IPS DF 6.9 (cell line): ENCODE data around the gene PIP5K1B.

Source experiments
- DNase-seq: peaks from one replicate; pipeline ENCODE4 v3.0.0-alpha.2; 2013; ENCODE audit warnings: low read depth, low spot score
- H3K27ac ChIP-seq: one replicate; pipeline ENCODE4 v1.5.1; 2013; ENCODE audit warnings: low read length, control low read depth
- H3K27me3 ChIP-seq: 2 replicates; pipeline ENCODE4 v1.6.1; 2013; ENCODE audit warnings: mild to moderate bottlenecking, low read length; ENCODE audit not compliant: control insufficient read depth, insufficient read depth
- H3K36me3 ChIP-seq: 2 replicates; pipeline ENCODE4 v1.6.1; 2013; ENCODE audit warnings: low read length; ENCODE audit not compliant: control insufficient read depth, insufficient read depth
- H3K4me1 ChIP-seq: 2 replicates; pipeline ENCODE4 v1.6.1; 2013; ENCODE audit warnings: low read length; ENCODE audit not compliant: control insufficient read depth, insufficient read depth
- H3K4me3 ChIP-seq: 2 replicates; pipeline ENCODE4 v1.5.1; 2013; ENCODE audit warnings: mild to moderate bottlenecking, low read length
- H3K9me3 ChIP-seq: 2 replicates; pipeline ENCODE4 v1.6.1; 2013; ENCODE audit warnings: low read length, inconsistent platforms; ENCODE audit not compliant: control insufficient read depth, insufficient read depth
- WGBS: extraction: QIAGEN DNeasy Blood & Tissue Kit; methylation state at CpG from one replicate; pipeline ENCODE4 v1.1.7; 2013; ENCODE audit warnings: mixed read lengths, missing lambda C conversion rate; ENCODE audit not compliant: insufficient read length, insufficient coverage; 5-methylcytosine and 5-hydroxymethylcytosine counted together

Gene PIP5K1B

GRCh38 chr9:68923480-68923879 is 218.4 kb downstream of the PIP5K1B start:
- Histone ChIP-seq H3K9me3 (no peaks in the 10 kb centered on the region), H3K27ac (no peak overlapping the region), H3K4me3 (no peak overlapping the region), H3K27me3 (no peaks in the 10 kb centered on the region; the same call in 1 of the 2 replicates), H3K36me3 (no peaks in the 10 kb centered on the region), H3K4me1 (no peaks in the 10 kb centered on the region)
- no peak for DNase-seq

GRCh38 chr9:68925175-68925574 is 220.1 kb downstream of the PIP5K1B start:
- no peak for DNase-seq
- H3K4me1 ChIP-seq = no peaks in the 10 kb centered on the region; the same call in 1 of the 2 replicates
- no CpG with 5 or more reads among the region's 6 CpGs for WGBS
- no peak overlapping the region for H3K27ac ChIP-seq
- H3K4me3 ChIP-seq = no peak overlapping the region
- no peaks in the 10 kb centered on the region for H3K9me3 ChIP-seq
- H3K36me3 ChIP-seq = no peaks in the 10 kb centered on the region
- H3K27me3 ChIP-seq = no peaks in the 10 kb centered on the region; the same call in 1 of the 2 replicates

- WGBS = no CpG with 5 or more reads among the region's 2 CpGs
- DNase-seq = no peak
- no peaks in the 10 kb centered on the region for H3K36me3 ChIP-seq
- no peak overlapping the region for H3K4me3 ChIP-seq
- H3K9me3 ChIP-seq = no peaks in the 10 kb centered on the region
- H3K4me1 ChIP-seq = no peaks in the 10 kb centered on the region; the same call in 1 of the 2 replicates
- no peak overlapping the region for H3K27ac ChIP-seq
- no peaks in the 10 kb centered on the region for H3K27me3 ChIP-seq
Measured at GRCh38 chr9:68927165-68927564, 222.1 kb downstream of the PIP5K1B start.

GRCh38 chr9:68931821-68932220 is 226.8 kb downstream of the PIP5K1B start:
- Histone ChIP-seq H3K36me3 (no peaks in the 10 kb centered on the region), H3K4me3 (no peak overlapping the region), H3K27ac (no peak overlapping the region), H3K4me1 (no peaks in the 10 kb centered on the region; the same call in 1 of the 2 replicates), H3K9me3 (no peaks in the 10 kb centered on the region), H3K27me3 (no peaks in the 10 kb centered on the region)
- WGBS = no CpG with 5 or more reads among the region's 6 CpGs
- DNase-seq = no peak

- no CpG with 5 or more reads among the region's 1 CpG for WGBS
- DNase-seq = no peak
Measured at GRCh38 chr9:68932458-68932857, 227.4 kb downstream of the PIP5K1B start.

GRCh38 chr9:68933434-68934328 is 228.6 kb downstream of the PIP5K1B start:
- no peak for DNase-seq
- H3K36me3 ChIP-seq = no peaks in the 10 kb centered on the region
- no peak overlapping the region for H3K27ac ChIP-seq
- H3K9me3 ChIP-seq = no peaks in the 10 kb centered on the region
- WGBS = no CpG with 5 or more reads among the region's 4 CpGs
- no peak overlapping the region for H3K4me3 ChIP-seq
- H3K27me3 ChIP-seq = no peaks in the 10 kb centered on the region
- no peaks in the 10 kb centered on the region; the same call in 1 of the 2 replicates for H3K4me1 ChIP-seq

More at GRCh38 chr9:68932458-68932857, 227.4 kb downstream of the PIP5K1B start:
- no peak overlapping the region for H3K4me3 ChIP-seq
- H3K36me3 ChIP-seq = no peaks in the 10 kb centered on the region
- no peak overlapping the region for H3K27ac ChIP-seq
- H3K9me3 ChIP-seq = no peaks in the 10 kb centered on the region
- H3K27me3 ChIP-seq = no peaks in the 10 kb centered on the region
- no peaks in the 10 kb centered on the region; the same call in 1 of the 2 replicates for H3K4me1 ChIP-seq

GRCh38 chr9:68934329-68934644 is 229.2 kb downstream of the PIP5K1B start:
- H3K27ac ChIP-seq = no peak overlapping the region
- no peaks in the 10 kb centered on the region for H3K27me3 ChIP-seq
- H3K36me3 ChIP-seq = no peaks in the 10 kb centered on the region
- H3K4me1 ChIP-seq = no peaks in the 10 kb centered on the region; the same call in 1 of the 2 replicates
- H3K9me3 ChIP-seq = no peaks in the 10 kb centered on the region
- no peak overlapping the region for H3K4me3 ChIP-seq
- no CpG with 5 or more reads among the region's 1 CpG for WGBS
- no peak for DNase-seq

GRCh38 chr9:68940573-68940972 is 235.5 kb downstream of the PIP5K1B start:
- Histone ChIP-seq H3K36me3 (no peaks in the 10 kb centered on the region), H3K9me3 (no peaks in the 10 kb centered on the region), H3K27me3 (no peaks in the 10 kb centered on the region), H3K4me3 (no peak overlapping the region), H3K27ac (no peak overlapping the region), H3K4me1 (peaks cover 1% of the 10 kb centered on the region; the same call in 1 of the 2 replicates)
- no CpG with 5 or more reads among the region's 6 CpGs for WGBS
- no peak for DNase-seq

- Histone ChIP-seq H3K4me3 (no peak overlapping the region), H3K27ac (no peak overlapping the region), H3K9me3 (no peaks in the 10 kb centered on the region), H3K36me3 (no peaks in the 10 kb centered on the region), H3K4me1 (peaks cover 3% of the 10 kb centered on the region), H3K27me3 (no peaks in the 10 kb centered on the region)
- DNase-seq = no peak
- WGBS = no CpG with 5 or more reads among the region's 7 CpGs
Measured at GRCh38 chr9:68941780-68942459, 236.9 kb downstream of the PIP5K1B start.

GRCh38 chr9:68942790-68943189 is 237.8 kb downstream of the PIP5K1B start:
- no CpG with 5 or more reads among the region's 3 CpGs for WGBS

More at GRCh38 chr9:68942790-68943189, 237.8 kb downstream of the PIP5K1B start:
- Histone ChIP-seq H3K27ac (no peak overlapping the region), H3K36me3 (no peaks in the 10 kb centered on the region), H3K27me3 (no peaks in the 10 kb centered on the region), H3K4me1 (peaks cover 5% of the 10 kb centered on the region), H3K9me3 (no peaks in the 10 kb centered on the region), H3K4me3 (no peak overlapping the region)
- no peak for DNase-seq
